Measurements from ENCODE around the gene MIPOL1.

Gene MIPOL1

GRCh38 chr14:37600880-37601741 lies 403.4 kb downstream of the MIPOL1 start:
- no peak overlapping the region for H3K27ac Mint-ChIP-seq

GRCh38 chr14:37601865-37602264 lies 404.1 kb downstream of the MIPOL1 start:
- Mint-ChIP-seq H3K36me3 (ENCODE audit: low read depth) (peaks cover 1% of the 10 kb centered on the region), H3K4me1 (ENCODE audit: low read depth) (peaks cover 1% of the 10 kb centered on the region), H3K27ac (no peak overlapping the region), H3K4me3 (no peak overlapping the region), H3K27me3 (ENCODE audit: low read depth) (peaks cover 52% of the 10 kb centered on the region), H3K9me3 (peaks cover 8% of the 10 kb centered on the region)

More at GRCh38 chr14:37600880-37601741, 403.4 kb downstream of the MIPOL1 start:
- H3K36me3 Mint-ChIP-seq (ENCODE audit: low read depth), result peaks cover 5% of the 10 kb centered on the region
- H3K27me3 Mint-ChIP-seq (ENCODE audit: low read depth), result peaks cover 60% of the 10 kb centered on the region
- no peak overlapping the region for H3K4me3 Mint-ChIP-seq
- H3K4me1 Mint-ChIP-seq (ENCODE audit: low read depth), result peaks cover 4% of the 10 kb centered on the region
- H3K9me3 Mint-ChIP-seq, result peaks cover 8% of the 10 kb centered on the region
